Ovary (tissue), 3 donors: ENCODE results near the gene PLCE1.

Experiments used
- POLR2A ChIP-seq: fragments of 450-650 bp; IDR thresholded peaks from one replicate; pipeline ENCODE4 v1.6.1; 2017; ENCODE audit warnings: antibody characterized with exemption, mild to moderate bottlenecking, moderate library complexity
- TF ChIP-seq, protein P1 (sequence below), 3 donors: fragments of 450-650 bp in 2 of 3; fragments of 200-600 bp in 1 of 3; IDR thresholded peaks; one replicate each; pipeline versions ENCODE4 v1.5.1 to v1.8.0; 2016 to 2022; ENCODE audit warnings: antibody characterized with exemption in 3 of 3, mild to moderate bottlenecking in 1 of 3
- donor health status: DM: no; HTN: no; CAD: no.

DNA sequence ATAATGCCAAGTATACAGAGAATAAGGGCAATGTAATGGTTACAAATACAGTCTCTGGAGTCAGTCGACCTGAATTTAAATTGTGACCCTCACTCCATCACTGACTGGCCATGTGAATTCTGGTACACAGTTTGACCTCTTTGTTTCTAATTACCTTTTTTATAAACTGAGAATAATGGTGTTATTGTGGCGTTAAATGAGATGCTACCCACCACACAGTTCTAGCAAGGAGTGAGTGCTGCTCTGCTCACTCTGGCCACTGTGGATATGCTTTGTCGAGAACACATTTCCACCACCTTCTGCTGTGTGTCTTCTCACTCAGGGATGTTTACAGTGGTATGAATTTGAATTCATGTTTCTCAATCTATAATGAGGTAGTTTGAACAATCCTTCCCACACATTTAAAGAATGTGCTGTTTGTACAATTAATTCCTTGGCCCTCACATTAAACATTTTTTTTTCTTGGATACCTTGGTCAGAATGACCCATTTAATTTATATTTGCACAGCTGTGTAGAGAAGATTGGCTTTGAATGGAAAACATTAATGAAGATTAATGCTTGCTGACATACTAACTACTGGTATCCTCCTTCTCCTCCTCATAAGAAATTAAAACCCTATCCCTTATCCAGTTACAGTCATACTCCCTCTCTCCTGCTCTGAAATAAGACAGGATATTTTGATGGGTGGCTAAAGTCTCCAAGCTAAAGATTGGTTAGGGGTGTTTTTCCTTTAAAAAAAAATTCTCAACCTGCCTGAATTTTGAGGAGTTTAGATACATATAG lies 42.4 kb downstream of the PLCE1 start:
- TF ChIP-seq, protein P1, sequence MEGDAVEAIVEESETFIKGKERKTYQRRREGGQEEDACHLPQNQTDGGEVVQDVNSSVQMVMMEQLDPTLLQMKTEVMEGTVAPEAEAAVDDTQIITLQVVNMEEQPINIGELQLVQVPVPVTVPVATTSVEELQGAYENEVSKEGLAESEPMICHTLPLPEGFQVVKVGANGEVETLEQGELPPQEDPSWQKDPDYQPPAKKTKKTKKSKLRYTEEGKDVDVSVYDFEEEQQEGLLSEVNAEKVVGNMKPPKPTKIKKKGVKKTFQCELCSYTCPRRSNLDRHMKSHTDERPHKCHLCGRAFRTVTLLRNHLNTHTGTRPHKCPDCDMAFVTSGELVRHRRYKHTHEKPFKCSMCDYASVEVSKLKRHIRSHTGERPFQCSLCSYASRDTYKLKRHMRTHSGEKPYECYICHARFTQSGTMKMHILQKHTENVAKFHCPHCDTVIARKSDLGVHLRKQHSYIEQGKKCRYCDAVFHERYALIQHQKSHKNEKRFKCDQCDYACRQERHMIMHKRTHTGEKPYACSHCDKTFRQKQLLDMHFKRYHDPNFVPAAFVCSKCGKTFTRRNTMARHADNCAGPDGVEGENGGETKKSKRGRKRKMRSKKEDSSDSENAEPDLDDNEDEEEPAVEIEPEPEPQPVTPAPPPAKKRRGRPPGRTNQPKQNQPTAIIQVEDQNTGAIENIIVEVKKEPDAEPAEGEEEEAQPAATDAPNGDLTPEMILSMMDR (IDR thresholded peaks at IDR 0.05), result no peak
- TF ChIP-seq POLR2A, result no peak
